ENCODE data around the gene RENBP.

The RENBP gene

DNA sequence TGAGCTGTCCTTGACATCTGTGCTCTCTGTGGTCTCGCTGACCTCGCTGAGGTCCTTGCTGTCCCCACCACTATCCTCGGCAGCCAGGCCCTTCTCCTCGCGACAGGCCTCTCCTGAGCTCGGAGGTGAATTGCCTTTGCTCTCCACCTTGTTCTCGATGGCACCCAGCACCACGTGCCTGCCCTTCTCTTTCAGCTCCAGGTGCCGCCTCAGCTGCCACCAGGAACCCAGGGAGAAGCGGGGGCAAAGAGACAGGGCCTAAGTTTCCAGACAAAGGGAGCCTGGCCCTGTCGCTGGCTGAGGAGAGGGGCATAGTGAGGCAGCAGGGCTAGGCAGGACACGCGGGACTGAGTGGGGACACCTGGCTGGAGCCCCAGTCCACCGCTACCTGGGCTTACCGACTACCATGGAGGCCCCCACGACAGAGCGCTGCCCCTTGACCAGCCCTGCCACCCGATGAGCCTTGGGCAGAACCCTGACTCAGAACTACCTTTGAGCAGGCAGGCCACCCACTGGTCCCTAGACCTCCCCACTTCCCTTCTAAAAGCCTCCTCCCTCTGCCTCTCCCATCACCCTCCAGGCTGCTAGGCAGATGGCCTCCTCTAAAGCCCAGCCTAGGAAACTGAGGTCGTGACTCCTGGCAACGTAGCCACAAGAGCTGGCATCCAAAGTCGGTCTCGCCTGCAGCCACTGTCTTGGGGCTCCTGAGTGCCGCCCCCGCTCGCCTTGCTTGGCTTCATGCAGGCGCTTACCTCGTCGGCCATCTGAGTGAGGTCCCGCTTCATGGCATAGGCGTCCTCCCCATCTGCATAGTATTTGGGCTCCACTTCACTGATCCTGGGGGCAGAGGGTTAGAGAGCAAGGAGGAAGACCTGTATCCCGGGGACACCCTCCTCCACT, 14.2 kb downstream of the RENBP start:
- DNase-seq (ENCODE audit: insufficient read length, low spot score): no peak
- no peak for TF ChIP-seq TAF1 (IDR thresholded peaks at IDR 0.05; ENCODE audit: low read depth, low read length)
- no peak for TF ChIP-seq POLR2A (IDR thresholded peaks at IDR 0.05; ENCODE audit: low read depth, low read length)
- no peak for TF ChIP-seq SPI1 (IDR thresholded peaks at IDR 0.05; ENCODE audit: low read depth, low read length)
- TF ChIP-seq POU2F2 (IDR thresholded peaks at IDR 0.05; ENCODE audit: low read depth, low read length): no peak
- no peak for TF ChIP-seq PAX5 (IDR thresholded peaks at IDR 0.05; ENCODE audit: insufficient read depth, low read length, severe bottlenecking)
- no peak for TF ChIP-seq POLR2AphosphoS5 (IDR thresholded peaks at IDR 0.05; ENCODE audit: low read depth, low read length)
- no peak for FAIRE-seq

DNA sequence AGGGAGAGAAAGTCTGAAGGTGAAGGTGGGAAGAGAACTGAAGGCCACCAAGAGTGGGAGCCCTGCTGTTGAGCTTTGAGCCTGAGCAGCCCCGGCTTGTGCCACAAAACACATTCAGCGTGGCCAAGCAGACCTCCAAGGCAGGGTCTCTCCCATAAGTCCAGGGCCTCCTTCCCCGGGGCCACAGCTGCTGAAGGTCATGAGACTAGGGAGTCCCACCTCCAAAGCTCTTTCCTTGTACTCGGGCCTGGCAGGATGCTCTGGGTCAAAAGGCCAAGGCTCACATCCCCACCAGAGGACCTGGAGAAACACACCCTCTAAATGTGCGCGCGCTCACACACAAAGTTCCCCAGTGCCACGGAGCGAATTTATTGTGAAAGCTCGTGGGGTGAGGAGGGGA, 14.9 kb downstream of the RENBP start:
- DNase-seq (ENCODE audit: insufficient read length, low spot score) (no peak), FAIRE-seq (no peak)
- TF ChIP-seq SPI1 (IDR thresholded peaks at IDR 0.05; ENCODE audit: low read depth, low read length) (no peak), POLR2AphosphoS5 (IDR thresholded peaks at IDR 0.05; ENCODE audit: low read depth, low read length) (no peak), POLR2A (IDR thresholded peaks at IDR 0.05; ENCODE audit: low read depth, low read length) (no peak), TAF1 (IDR thresholded peaks at IDR 0.05; ENCODE audit: low read depth, low read length) (no peak), PAX5 (IDR thresholded peaks at IDR 0.05; ENCODE audit: insufficient read depth, low read length, severe bottlenecking) (no peak), POU2F2 (IDR thresholded peaks at IDR 0.05; ENCODE audit: low read depth, low read length) (no peak)

DNA sequence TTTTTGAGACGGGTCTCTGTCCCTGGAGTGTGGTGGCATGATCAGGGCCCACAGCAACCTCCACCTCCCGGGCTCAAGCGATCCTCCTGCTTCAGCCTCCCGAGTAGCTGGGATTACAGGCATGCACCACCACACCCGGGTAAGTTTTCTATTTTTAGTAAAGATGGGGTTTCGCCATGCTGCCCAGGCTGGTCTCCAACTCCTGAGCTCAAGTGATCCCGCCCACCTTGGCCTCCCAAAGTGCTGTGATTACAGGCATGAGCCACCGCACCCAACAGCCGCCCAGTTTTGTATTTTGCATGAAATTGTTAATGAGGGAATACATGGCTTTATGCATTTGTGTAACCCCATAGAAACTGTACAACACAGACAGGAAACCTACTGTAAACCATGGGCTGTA, 15.6 kb downstream of the RENBP start:
- FAIRE-seq (peak; percentile 89), DNase-seq (ENCODE audit: insufficient read length, low spot score) (no peak)
- TF ChIP-seq POU2F2 (IDR thresholded peaks at IDR 0.05; ENCODE audit: low read depth, low read length) (no peak), TAF1 (IDR thresholded peaks at IDR 0.05; ENCODE audit: low read depth, low read length) (no peak), SPI1 (IDR thresholded peaks at IDR 0.05; ENCODE audit: low read depth, low read length) (no peak), POLR2AphosphoS5 (IDR thresholded peaks at IDR 0.05; ENCODE audit: low read depth, low read length) (no peak), POLR2A (IDR thresholded peaks at IDR 0.05; ENCODE audit: low read depth, low read length) (no peak), PAX5 (IDR thresholded peaks at IDR 0.05; ENCODE audit: insufficient read depth, low read length, severe bottlenecking) (no peak)

DNA sequence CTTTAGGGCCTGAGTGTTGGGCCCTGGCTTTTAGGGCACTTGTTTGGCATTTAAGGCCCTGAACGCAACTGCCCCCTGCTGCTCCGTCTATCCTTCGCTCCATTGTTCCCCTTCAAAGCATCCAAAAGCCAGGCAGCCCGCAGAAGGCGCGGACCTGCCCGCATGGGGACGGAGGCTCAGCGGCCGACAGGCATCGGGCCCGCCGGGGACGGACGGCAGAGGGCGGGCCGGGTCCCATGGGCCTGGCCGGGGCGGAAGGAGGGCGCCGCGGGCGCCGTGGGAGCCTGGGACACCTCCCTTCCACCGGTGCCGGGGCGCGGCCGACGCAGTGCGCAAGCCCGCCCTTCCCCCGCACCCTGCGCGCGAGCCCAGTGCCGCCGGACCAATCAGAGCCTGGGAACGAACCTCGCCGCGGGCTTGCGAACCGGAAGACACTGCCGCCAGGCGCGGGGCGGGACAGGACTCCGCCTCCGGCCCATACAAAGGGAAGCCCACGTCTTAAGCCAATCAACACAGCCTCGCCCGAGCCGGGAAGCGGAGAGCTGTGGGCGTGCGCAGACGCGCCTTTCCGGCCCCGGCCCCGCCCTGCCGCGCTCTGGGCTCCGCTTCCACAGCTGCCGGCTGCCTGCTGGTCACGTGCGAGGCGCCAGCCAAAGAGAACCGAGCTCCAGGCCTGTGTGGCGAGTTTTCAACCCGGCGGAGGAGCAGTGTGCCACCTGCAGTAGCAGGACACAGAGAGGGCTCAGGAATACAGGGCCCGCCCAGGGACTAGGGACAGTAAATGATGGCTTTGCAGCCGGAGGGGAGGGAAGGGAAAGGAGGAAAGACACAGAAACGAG, 16.3 kb downstream of the RENBP start:
- FAIRE-seq (peak; percentile 100), DNase-seq (ENCODE audit: insufficient read length, low spot score) (peak; percentile 88)
- TF ChIP-seq SPI1 (IDR thresholded peaks at IDR 0.05; ENCODE audit: low read depth, low read length): 0 out of 2 replicates have a peak, but pooled peaks have one; percentile 14
- TF ChIP-seq POLR2A (IDR thresholded peaks at IDR 0.05; ENCODE audit: low read depth, low read length): peak; percentile 56; the same call in 1 of the 2 replicates
- TF ChIP-seq POU2F2 (IDR thresholded peaks at IDR 0.05; ENCODE audit: low read depth, low read length): no peak
- TF ChIP-seq POLR2AphosphoS5 (IDR thresholded peaks at IDR 0.05; ENCODE audit: low read depth, low read length): peak; percentile 31; the same call in 1 of the 2 replicates
- no peak for TF ChIP-seq PAX5 (IDR thresholded peaks at IDR 0.05; ENCODE audit: insufficient read depth, low read length, severe bottlenecking)
- peak; percentile 33 for TF ChIP-seq TAF1 (IDR thresholded peaks at IDR 0.05; ENCODE audit: low read depth, low read length)

DNA sequence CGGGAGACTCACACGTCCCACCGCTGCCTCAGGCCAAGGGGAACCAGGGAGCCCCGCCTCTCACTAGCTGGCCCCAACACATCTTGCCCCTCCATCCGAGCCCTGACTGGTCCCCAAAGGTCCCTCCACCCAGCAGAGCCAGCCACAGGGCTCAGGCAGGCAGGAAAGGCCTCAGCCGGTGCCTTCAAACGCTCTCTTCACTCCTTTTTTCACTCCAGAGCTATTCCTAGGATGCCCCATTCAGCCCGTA, 16.8 kb downstream of the RENBP start:
- FAIRE-seq (no peak), DNase-seq (ENCODE audit: insufficient read length, low spot score) (no peak)
- no peak for TF ChIP-seq POLR2AphosphoS5 (IDR thresholded peaks at IDR 0.05; ENCODE audit: low read depth, low read length)
- TF ChIP-seq SPI1 (IDR thresholded peaks at IDR 0.05; ENCODE audit: low read depth, low read length): no peak
- no peak; the same call in 1 of the 2 replicates for TF ChIP-seq TAF1 (IDR thresholded peaks at IDR 0.05; ENCODE audit: low read depth, low read length)
- no peak for TF ChIP-seq POU2F2 (IDR thresholded peaks at IDR 0.05; ENCODE audit: low read depth, low read length)
- TF ChIP-seq POLR2A (IDR thresholded peaks at IDR 0.05; ENCODE audit: low read depth, low read length): no peak; the same call in 1 of the 2 replicates
- no peak for TF ChIP-seq PAX5 (IDR thresholded peaks at IDR 0.05; ENCODE audit: insufficient read depth, low read length, severe bottlenecking)

DNA sequence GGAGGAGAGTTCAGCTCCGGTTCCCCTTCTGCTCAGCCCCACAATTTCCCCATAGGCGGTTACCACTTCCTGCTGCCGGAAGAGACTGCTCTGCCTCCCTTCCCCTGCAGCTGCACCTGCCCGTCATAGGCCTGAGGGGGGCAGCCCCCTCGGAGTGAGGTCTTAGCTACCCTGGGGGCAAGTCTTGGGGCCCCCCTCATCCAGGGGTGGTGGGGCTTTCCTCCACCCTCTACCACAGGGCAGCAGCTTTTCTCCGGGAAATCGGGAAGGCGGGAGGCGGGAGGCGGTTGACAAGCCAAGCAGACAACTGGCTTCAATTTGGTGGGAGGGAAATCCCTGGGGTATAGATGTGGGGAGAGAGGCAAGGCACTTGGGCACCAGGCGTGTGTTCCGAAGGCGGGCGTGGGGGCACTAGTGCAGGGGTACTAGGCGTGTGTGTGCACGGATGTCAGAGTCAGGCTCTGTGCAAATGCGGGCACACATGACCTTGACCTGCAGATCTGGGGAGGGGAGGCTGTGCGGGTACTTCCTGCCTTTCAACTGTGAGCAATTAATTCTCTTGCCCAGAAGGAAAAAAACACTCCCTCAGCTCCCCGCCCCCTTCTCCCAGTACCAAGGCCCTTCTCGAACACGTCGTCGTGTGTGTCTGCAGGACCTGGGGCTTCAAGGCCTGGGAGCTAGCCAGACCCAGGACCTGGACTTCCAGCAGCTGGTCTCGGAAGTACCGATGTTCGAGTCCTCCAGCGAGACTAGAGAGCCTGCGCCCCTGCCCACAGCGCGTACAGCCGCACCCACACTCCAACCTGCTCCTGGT, 17.4 kb downstream of the RENBP start:
- DNase-seq (ENCODE audit: insufficient read length, low spot score) (peak; percentile 59), FAIRE-seq (no peak)
- TF ChIP-seq PAX5 (IDR thresholded peaks at IDR 0.05; ENCODE audit: insufficient read depth, low read length, severe bottlenecking): no peak
- peak; percentile 75 for TF ChIP-seq SPI1 (IDR thresholded peaks at IDR 0.05; ENCODE audit: low read depth, low read length)
- TF ChIP-seq POU2F2 (IDR thresholded peaks at IDR 0.05; ENCODE audit: low read depth, low read length): peak; percentile 17; the same call in 1 of the 2 replicates
- no peak for TF ChIP-seq TAF1 (IDR thresholded peaks at IDR 0.05; ENCODE audit: low read depth, low read length)

DNA sequence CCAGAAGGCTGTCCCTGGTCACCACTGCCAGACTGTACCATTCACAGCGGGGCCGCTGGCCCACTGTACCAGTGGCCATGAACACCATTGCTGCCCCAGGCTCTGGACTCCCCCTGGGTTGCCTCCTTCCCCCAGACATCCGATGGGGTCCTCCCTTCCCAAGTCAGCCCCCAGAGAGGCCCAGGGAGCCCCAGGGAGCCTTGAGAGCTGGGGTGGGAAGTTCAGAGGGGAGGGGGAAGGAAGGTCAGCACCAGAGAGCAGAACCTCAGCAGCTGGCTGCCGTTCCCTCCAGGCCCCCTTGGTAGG, 17.9 kb downstream of the RENBP start:
- FAIRE-seq (no peak), DNase-seq (ENCODE audit: insufficient read length, low spot score) (no peak)
- TF ChIP-seq PAX5 (IDR thresholded peaks at IDR 0.05; ENCODE audit: insufficient read depth, low read length, severe bottlenecking) (no peak), POLR2A (IDR thresholded peaks at IDR 0.05; ENCODE audit: low read depth, low read length) (peak; percentile 75; the same call in 1 of the 2 replicates)

DNA sequence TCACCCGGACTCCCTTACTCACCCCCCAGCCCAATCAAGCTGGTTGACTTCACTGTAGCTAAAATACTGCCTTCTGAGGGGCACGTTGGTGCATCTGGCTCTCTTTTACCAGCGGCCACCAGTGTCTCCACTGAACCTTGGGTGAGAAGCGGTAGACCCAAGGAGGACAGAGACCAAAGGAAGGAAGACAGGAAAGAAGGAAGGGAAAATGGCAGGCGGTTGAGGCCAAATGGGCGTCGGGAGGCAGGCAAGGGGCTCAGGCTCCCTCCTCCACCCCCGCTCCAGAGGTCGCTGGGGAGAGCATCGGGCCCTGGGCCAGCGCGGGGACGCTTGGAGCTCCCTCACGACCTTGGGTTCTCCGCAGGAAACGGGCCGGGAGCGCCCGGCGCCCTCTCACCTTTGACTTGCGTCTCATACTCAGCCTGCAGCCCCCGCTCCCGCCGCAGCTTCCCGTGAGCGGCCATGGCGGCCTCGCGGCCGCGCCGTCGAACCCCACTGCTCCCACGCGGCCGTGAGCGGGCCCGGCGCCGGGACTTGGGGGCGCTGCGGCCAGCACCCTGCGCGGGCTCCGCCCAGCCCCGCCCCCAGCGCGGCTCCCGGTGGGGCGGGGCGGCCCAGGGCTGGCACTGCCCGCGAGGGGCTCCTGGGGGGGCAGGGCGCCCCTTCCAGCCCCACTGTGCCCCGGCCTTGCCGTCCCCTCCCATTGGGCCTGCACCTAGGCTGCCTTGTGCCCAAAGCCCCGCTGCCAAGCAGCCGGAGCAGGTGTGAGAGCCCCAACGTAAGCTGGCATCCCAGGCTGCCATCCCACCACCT, 18.5 kb downstream of the RENBP start, which contains the start of gene ARHGAP4:
Gene ARHGAP4, minus strand, starts transcription at position 526 of the 813 bp plus-strand sequence. Its CDS starts 62 bp downstream, at position 464.
- DNase-seq (ENCODE audit: insufficient read length, low spot score) (no peak), FAIRE-seq (no peak)
- TF ChIP-seq POLR2A (IDR thresholded peaks at IDR 0.05; ENCODE audit: low read depth, low read length) (peak; percentile 77), PAX5 (IDR thresholded peaks at IDR 0.05; ENCODE audit: insufficient read depth, low read length, severe bottlenecking) (no peak), POU2F2 (IDR thresholded peaks at IDR 0.05; ENCODE audit: low read depth, low read length) (peak; percentile 10), SPI1 (IDR thresholded peaks at IDR 0.05; ENCODE audit: low read depth, low read length) (no peak), POLR2AphosphoS5 (IDR thresholded peaks at IDR 0.05; ENCODE audit: low read depth, low read length) (peak; percentile 92), TAF1 (IDR thresholded peaks at IDR 0.05; ENCODE audit: low read depth, low read length) (no peak)
